Left ventricle myocardium inferior (tissue), 1 donor: Measurements from ENCODE around the gene TRIM4. TPM values are rescaled to one million over a fixed set of nuclear protein-coding genes. Genes with fewer than 3 reads are reported as not detected.

ENCODE experiments used
- DNase-seq: peaks from one replicate; pipeline ENCODE4 v3.0.0-alpha.2; 2020
- H3K27ac ChIP-seq: fragments of 200-600 bp; replicated peaks from 2 replicates; pipeline ENCODE4 v1.8.0; 2021
- H3K27me3 ChIP-seq: fragments of 200-600 bp; 2 replicates; pipeline ENCODE4 v1.8.0; 2021; ENCODE audit warnings: low read depth
- H3K36me3 ChIP-seq: fragments of 200-600 bp; 2 replicates; pipeline ENCODE4 v1.8.0; 2021
- H3K4me1 ChIP-seq: fragments of 200-600 bp; 2 replicates; pipeline ENCODE4 v1.8.0; 2021
- H3K4me3 ChIP-seq: fragments of 200-600 bp; 2 replicates; pipeline ENCODE4 v1.8.0; 2021; ENCODE audit warnings: mild to moderate bottlenecking, moderate library complexity
- H3K9me3 ChIP-seq: fragments of 200-600 bp; replicated peaks from 2 replicates; pipeline ENCODE4 v1.8.0; 2021
- CTCF ChIP-seq: fragments of 200-600 bp; IDR thresholded peaks from 2 replicates; pipeline ENCODE4 v1.8.0; 2021; ENCODE audit warnings: antibody characterized with exemption, mild to moderate bottlenecking, borderline replicate concordance
- intact Hi-C: fragments of 100-400 bp; cut with micrococcal nuclease; formaldehyde crosslinking; loops from one replicate; pipeline ENCODE4 v1.11.0; 2022
- total RNA-seq: library from RNA; stranded (reverse); fragmentation: NEBNext Ultra II Directional; extraction: Animal tissue kit (Norgen Biotek cat#: 25700); gene quantifications from one replicate; pipeline ENCODE4 v1.2.1, GENCODE V29; 2021
- donor health status: DM: no; HTN: yes; CAD: no; lungs with severe emphysema.

The TRIM4 gene
- total RNA-seq, 1 donor from 2014 or later, result 7.1 TPM

GRCh38 chr7:99899830-99900519 is 19.4 kb downstream of the TRIM4 start:
- Histone ChIP-seq H3K9me3 (no peaks in the 10 kb centered on the region), H3K4me1 (peaks cover 20% of the 10 kb centered on the region), H3K27ac (no peak overlapping the region), H3K4me3 (no peak overlapping the region), H3K27me3 (no peaks in the 10 kb centered on the region), H3K36me3 (peaks cover 60% of the 10 kb centered on the region)
- DNase-seq, result no peak
- no peak for TF ChIP-seq CTCF
- intact Hi-C loops, result no loop called here

- no peak for DNase-seq
- H3K27me3 ChIP-seq, result no peaks in the 10 kb centered on the region
- H3K9me3 ChIP-seq, result no peaks in the 10 kb centered on the region
- no peak overlapping the region for H3K27ac ChIP-seq
- intact Hi-C loops, result no loop called here
- H3K4me3 ChIP-seq, result no peak overlapping the region
- peaks cover 49% of the 10 kb centered on the region for H3K36me3 ChIP-seq
- no peak for TF ChIP-seq CTCF
- H3K4me1 ChIP-seq, result peaks cover 20% of the 10 kb centered on the region
Observed at GRCh38 chr7:99898836-99899235, 20.5 kb downstream of the TRIM4 start.

- no peak for DNase-seq
- Histone ChIP-seq H3K4me1 (peaks cover 20% of the 10 kb centered on the region), H3K4me3 (no peak overlapping the region), H3K27ac (no peak overlapping the region), H3K27me3 (no peaks in the 10 kb centered on the region), H3K36me3 (peaks cover 40% of the 10 kb centered on the region), H3K9me3 (no peaks in the 10 kb centered on the region)
- no peak for TF ChIP-seq CTCF
- intact Hi-C loops, result no loop called here
Observed at GRCh38 chr7:99898023-99898357, 21.3 kb downstream of the TRIM4 start.

- no peak overlapping the region for H3K27ac ChIP-seq
- DNase-seq, result no peak
- intact Hi-C loops, result no loop called here
- H3K27me3 ChIP-seq, result no peaks in the 10 kb centered on the region
- no peak overlapping the region for H3K4me3 ChIP-seq
- H3K36me3 ChIP-seq, result peaks cover 39% of the 10 kb centered on the region
- peaks cover 16% of the 10 kb centered on the region for H3K4me1 ChIP-seq
- H3K9me3 ChIP-seq, result no peaks in the 10 kb centered on the region
- no peak for TF ChIP-seq CTCF
Observed at GRCh38 chr7:99897322-99898022, 21.9 kb downstream of the TRIM4 start.

- Histone ChIP-seq H3K27ac (no peak overlapping the region), H3K4me3 (no peak overlapping the region), H3K9me3 (no peaks in the 10 kb centered on the region), H3K36me3 (peaks cover 40% of the 10 kb centered on the region), H3K27me3 (no peaks in the 10 kb centered on the region), H3K4me1 (peaks cover 7% of the 10 kb centered on the region)
- no peak for TF ChIP-seq CTCF
- intact Hi-C loops, result no loop called here
- no peak for DNase-seq
Observed at GRCh38 chr7:99894738-99895137, 24.6 kb downstream of the TRIM4 start.
